NCI-H146 treated with DMSO at 0.1 percent for 48 hours (cell line): ENCODE data around the gene TNFAIP2.

Source experiments
- DNase-seq: peaks from one replicate; lab custom pipeline; 2025; ENCODE audit not compliant: unreplicated experiment; lab: John Stamatoyannopoulos, UW

Gene TNFAIP2

GRCh38 chr14:103121846-103122584 is 1.2 kb upstream of the TNFAIP2 start:
- DNase-seq: peak; percentile 56

GRCh38 chr14:103122585-103122946 is 695 bp upstream of the TNFAIP2 start:
- no peak for DNase-seq

- no peak for DNase-seq
These were observed 606 bp downstream of the TNFAIP2 start for GRCh38 chr14:103123634-103124500.

GRCh38 chr14:103124501-103125001 is 1.3 kb downstream of the TNFAIP2 start:
- no peak for DNase-seq

GRCh38 chr14:103125098-103126070 is 2.1 kb downstream of the TNFAIP2 start:
- no peak for DNase-seq

GRCh38 chr14:103126088-103126872 is 3.0 kb downstream of the TNFAIP2 start:
- DNase-seq: no peak

- peak; percentile 77 for DNase-seq
These were observed 3.6 kb downstream of the TNFAIP2 start for GRCh38 chr14:103126873-103127304.

GRCh38 chr14:103127356-103127755 is 4.1 kb downstream of the TNFAIP2 start:
- DNase-seq: no peak

- no peak for DNase-seq
These were observed 4.8 kb downstream of the TNFAIP2 start for GRCh38 chr14:103127861-103128598.

- no peak for DNase-seq
These were observed 5.5 kb downstream of the TNFAIP2 start for GRCh38 chr14:103128631-103129300.

GRCh38 chr14:103129301-103130016 is 6.2 kb downstream of the TNFAIP2 start:
- DNase-seq: no peak

- no peak for DNase-seq
These were observed 6.9 kb downstream of the TNFAIP2 start for GRCh38 chr14:103130017-103130764.

GRCh38 chr14:103130965-103131364 is 7.7 kb downstream of the TNFAIP2 start:
- DNase-seq: no peak

- DNase-seq: no peak
These were observed 8.3 kb downstream of the TNFAIP2 start for GRCh38 chr14:103131580-103131979.

GRCh38 chr14:103132381-103133209 is 9.3 kb downstream of the TNFAIP2 start:
- no peak for DNase-seq
